Activated gamma-delta T cell treated with Interleukin-2 at 50 U/mL for 16 hours (primary cell): Measurements from ENCODE around the gene CTCFL.
"Not testable (repeated sequence)": the region's sequence is repeated elsewhere in the genome, so short reads cannot be mapped to it uniquely, and the experiment has no call there.

Experiments used
- DNase-seq: peaks from one replicate; pipeline ENCODE4 v3.0.0-alpha.2; 2020

The CTCFL gene

DNA sequence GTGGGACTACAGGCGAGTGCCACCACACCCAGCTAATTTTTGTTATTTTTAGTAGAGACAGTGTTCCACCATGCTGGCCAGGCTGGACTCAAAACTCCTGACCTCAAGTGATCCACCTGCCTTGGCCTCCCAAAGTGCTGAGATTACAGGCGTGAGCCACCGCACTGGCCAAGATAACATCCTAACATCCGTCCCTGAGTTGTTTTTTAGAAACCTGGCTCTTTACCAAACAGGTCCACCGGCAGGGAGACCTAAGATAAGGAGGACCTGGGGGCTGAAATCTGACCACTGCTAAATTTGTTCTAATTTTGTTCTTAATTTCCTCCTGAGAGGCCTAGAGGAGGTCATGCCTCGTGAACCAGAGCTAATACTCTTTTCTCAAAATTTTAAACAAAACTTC is 20.5 kb downstream of the CTCFL start:
- DNase-seq: no peak

DNA sequence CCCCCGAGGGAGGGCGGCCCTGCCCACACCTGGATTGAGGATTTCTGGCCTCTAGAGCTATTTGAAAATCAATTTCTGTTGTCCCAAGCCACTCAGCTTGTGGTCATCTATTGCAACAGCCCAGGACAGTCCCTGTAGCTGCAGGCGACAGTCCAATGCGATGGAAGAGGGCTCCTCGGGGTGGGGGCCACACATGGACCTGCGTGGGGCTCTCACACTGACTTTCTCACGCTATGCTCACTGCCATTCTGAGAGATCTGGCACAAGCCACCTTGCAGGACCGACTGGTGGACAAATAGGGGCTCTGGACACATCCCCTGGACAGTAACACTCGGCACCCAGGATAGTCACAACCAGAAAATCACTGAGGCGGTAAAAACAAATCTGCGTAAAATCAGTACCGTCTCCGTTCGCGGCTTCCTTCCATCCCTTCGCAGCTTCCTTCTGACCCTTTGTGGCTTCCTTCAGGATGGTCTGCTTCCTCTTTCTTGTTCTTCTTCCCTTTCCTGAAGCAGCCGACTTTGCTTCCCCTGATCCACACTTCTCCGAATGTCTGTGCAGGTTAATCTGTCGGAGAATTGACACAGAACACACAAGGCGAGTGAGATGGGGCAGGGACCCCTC is 21.8 kb downstream of the CTCFL start:
- no peak for DNase-seq

- no peak for DNase-seq
Observed at GRCh38 chr20:57502336-57502700, 22.6 kb downstream of the CTCFL start.

DNA sequence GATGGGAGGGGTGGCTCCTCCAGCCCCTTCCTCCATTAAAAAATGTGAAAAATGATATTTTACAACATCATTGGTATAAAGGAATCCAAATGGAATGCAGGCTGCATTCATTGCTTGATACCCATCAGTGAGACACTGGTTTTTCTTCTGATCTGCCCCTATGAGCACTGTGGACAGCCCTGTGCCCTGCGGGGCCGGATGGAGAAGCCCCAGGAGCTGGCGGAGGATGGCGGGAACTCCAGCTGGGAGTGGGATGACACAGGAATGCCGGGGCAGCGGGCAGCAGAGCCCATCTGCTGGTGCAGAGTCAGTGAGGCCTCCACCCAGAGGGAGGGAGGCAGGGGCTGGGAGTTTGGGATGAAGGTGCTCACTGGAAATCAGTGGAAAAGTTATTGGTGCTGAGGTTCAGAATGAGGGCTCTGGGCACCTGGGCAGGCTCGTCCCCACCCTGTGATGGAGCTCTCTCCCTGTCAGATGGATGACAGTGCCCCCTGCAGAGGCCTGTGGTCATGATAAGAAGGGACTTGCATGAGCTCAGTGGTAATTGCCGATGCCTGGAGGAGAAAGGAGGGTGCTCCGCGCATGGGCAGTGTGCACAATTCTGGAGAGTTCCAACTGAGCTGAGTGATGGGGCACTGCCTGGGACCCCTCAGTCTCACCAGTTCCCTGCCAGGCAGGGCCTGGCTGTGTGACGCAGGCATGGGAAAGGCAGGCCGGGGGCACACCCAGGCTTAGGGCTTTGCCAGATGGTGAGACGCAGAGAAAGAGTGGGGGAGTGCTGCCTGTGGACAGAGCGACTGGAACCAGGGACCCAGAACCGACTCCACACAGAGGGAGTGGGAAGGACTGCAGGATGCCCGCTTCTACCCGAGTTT is 23.2 kb downstream of the CTCFL start:
- no peak for DNase-seq

DNA sequence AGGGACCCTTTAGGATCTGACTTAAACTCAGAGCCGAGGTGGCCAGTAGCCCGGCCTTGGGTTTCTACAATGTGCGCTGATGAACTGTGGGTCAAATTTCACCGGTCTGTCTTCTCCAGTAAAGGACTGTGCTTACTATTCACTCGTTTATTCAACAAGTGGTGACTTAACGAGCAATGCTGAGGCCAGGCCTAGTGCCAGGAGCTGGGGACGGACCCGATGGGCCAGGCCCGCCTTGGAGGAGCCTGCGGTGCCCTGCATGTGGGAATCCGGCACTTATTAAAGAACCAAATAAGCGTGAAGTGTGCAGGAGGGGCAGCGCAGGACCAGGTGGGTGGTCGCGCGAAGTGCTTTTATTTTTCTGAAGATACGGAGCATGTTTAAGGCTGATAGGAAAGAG is 24.0 kb downstream of the CTCFL start:
- no peak for DNase-seq

DNA sequence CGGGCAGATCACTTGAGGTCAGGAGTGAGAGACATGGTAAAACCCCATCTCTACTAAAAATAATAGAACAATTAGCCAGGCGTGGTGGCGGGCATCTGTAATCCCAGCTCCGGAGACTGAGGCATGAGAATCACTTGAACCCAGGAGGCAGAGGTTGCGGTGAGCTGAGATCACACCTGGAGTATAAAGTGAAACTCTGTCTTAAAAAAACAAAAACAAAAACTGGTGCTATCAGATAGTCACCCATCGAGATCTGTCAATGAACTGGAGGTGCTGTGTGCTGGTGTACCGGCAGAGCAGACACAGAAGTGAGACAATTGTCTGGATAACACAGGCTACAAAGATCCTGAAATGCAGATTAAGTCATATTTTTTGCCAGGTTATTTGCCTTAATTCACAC is 24.7 kb downstream of the CTCFL start:
- no peak for DNase-seq

DNA sequence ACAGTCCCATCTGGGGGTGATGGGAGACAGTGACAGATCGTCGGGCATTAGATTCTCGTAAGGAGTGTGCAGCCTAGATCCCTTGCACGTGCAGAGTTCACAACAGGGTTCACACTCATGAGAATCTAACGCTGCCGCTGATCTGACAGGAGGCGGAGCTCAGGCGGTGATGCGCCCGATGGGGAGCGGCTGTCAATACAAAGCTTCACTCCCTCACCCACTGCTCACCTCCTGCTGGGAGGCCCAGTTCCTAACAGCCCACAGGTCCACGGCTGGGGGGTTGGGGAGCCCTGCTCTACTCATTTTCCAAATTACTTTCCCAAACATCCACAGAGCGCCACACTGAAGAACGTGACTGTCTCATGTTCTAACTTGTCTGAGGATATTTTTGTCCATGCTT is 25.3 kb downstream of the CTCFL start:
- no peak for DNase-seq

DNA sequence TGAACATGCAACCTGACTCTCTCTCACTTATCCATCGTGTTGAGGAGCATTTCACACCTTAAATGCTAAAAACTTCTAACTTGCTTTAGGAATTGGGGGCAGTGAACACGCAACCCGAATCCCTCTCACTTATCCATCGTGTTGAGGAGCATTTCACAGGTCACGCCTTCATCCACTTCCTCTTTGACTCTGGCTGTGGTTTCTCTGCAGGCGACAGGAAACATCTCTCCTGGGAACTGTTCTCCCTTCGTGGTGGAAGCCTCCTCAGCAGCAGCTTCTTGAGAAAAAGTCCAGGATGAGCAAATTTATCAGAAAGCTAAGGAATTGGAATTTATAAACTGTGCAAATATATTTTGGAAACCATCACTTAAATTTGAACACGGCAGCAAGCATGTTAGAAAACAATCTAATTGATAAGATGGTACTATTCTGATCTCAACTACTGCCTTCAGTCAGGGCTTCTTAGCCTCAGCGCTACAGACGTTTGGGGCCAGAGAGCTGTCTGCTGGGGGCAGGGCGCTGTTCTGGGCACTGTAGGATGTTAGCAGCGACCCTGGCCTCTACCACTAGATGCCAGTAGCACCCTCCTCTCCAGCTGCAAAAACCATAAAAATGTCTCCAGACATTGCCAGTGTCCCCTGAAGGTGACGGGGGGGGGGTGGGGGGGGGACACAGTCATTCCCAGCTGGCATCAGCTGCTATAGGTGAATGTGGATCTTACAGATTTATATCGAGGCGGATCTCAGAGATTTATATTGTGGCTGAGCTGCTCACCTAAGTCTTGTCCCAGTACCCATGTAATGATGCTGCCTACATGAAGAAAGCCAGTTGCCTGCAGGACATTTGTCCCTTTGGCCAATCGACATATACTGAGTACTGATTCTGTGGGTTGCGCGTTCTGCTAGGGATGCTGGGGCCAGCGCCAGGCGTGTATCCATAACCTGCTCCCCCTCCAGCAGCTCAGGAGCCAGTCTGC is 26.2 kb downstream of the CTCFL start:
- DNase-seq: peak; percentile 25

- no peak for DNase-seq
Observed at GRCh38 chr20:57496592-57496991, 28.3 kb downstream of the CTCFL start.

- DNase-seq: no peak
Observed at GRCh38 chr20:57495978-57496377, 29.0 kb downstream of the CTCFL start.

GRCh38 chr20:57493091-57493615 is 31.8 kb downstream of the CTCFL start:
- no peak for DNase-seq

GRCh38 chr20:57491373-57491772 is 33.6 kb downstream of the CTCFL start:
- no peak for DNase-seq

DNA sequence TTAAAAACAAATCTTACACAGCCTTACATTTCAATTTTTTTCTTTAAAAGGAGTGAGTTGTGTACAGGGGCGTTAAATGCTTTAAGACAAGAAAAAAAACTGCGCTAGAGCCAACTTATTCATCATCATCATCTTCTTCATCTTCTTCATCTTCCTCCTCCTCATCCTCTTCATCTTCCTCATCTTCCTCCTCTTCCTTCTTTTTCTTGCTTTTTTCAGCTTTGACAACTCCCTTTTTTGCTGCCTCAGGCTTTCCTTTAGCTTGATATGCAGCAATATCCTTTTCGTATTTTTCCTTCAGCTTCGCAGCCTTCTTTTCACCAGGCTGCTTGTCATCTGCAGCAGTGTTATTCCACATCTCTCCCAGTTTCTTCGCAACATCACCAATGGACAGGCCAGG is 36.7 kb downstream of the CTCFL start:
- DNase-seq: not testable (repeated sequence)

- DNase-seq: no peak
Observed at GRCh38 chr20:57485770-57486169, 39.2 kb downstream of the CTCFL start.

GRCh38 chr20:57484772-57485171 is 40.2 kb downstream of the CTCFL start:
- no peak for DNase-seq

- no peak for DNase-seq
Observed at GRCh38 chr20:57483287-57484050, 41.5 kb downstream of the CTCFL start.

DNA sequence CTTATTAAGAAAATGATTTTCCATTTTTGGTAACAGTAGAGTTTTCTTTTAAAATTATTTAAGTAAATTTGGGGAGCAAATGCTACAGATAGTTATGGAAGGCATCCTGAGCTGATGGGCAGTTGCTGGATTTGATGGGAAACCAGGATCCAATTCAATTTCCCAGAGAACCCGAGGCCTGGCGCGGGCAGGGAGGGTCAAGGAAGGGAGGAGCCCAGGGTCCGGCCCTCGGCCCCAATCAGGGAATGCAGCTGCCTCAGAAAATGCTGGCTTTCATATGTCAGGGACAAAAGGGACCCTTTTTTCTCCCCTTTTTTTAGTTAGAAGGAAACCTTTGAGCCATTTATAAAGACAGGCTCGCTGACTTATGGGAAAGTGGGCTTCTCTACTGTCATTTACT is 42.1 kb downstream of the CTCFL start:
- no peak for DNase-seq

DNA sequence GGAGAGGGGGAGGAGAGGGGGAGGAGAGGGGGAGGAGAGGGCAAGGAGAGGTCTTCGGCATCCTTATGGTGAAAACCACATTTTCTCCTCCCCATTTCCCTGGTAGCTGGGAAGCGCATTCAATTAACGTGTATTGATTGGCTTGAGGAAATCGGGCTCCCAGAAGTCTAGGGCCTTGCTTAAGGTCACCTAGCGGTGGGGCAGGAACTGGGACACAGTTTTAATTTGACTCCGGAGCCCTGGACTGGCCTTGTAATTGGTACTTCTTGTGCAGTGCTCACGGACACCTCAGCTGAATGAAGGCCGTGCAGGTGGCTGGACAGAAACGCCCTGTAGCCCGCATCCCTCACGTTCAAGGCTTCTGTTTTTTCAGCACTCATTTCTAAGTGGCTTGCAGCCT is 42.8 kb downstream of the CTCFL start:
- no peak for DNase-seq

GRCh38 chr20:57481281-57481711 is 43.6 kb downstream of the CTCFL start:
- no peak for DNase-seq

DNA sequence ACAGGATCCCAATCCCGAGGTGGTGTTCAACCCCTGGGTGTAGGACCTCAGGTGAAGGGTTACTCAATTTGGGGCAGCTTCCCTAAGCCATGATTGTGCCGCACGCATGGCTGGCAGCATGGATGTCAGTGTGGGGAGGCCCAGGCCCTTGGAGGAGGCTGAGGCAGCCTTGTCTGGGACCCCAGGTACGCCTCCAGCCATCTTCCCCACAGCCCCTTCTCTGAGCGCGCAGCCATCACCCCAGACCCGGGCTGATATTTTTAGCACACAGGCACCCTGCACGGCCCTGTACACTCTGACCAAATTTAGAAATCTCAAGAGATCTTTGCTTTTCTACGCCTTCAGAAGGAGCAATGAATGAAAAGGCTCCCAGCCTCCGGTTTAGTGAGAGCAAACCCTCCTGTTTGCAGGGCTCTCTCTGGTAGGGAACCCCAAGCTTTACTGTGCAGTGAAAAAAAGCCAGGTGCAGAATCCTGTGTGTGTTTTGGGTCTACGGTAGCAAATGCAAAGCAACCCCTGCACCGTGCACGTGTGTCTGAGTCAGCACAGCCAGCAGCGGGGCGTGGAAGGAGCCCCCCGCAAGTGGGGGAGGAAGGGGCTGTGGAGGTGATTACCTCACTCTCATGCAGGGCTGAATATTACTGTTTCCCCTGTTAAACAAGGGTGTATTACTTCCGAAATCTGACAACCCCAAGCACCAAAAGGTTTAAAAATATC is 44.3 kb downstream of the CTCFL start:
- DNase-seq: peak; percentile 48

- DNase-seq: no peak
Observed at GRCh38 chr20:57479196-57479595, 45.7 kb downstream of the CTCFL start.

- DNase-seq: no peak
Observed at GRCh38 chr20:57478176-57478575, 46.8 kb downstream of the CTCFL start.
